NCI-H345 (cell line): ENCODE data around the gene DPP10.
"Not testable (repeated sequence)": the region's sequence is repeated elsewhere in the genome, so short reads cannot be mapped to it uniquely, and the experiment has no call there.

ENCODE experiments used
- DNase-seq: peaks from one replicate; lab custom pipeline; 2025; lab: John Stamatoyannopoulos, UW

Gene DPP10

GRCh38 chr2:115440746-115441145 lies 998.3 kb downstream of the DPP10 start:
- not testable (repeated sequence) for DNase-seq

GRCh38 chr2:115443539-115444185 lies 1001.2 kb downstream of the DPP10 start:
- no peak for DNase-seq

- no peak for DNase-seq
Measured at GRCh38 chr2:115460008-115460407, 1017.6 kb downstream of the DPP10 start.

GRCh38 chr2:115480741-115481140 lies 1038.3 kb downstream of the DPP10 start:
- DNase-seq = no peak

GRCh38 chr2:115481842-115482241 lies 1039.4 kb downstream of the DPP10 start:
- no peak for DNase-seq

GRCh38 chr2:115483666-115484065 lies 1041.2 kb downstream of the DPP10 start:
- DNase-seq = no peak

- DNase-seq = no peak
Measured at GRCh38 chr2:115484486-115484885, 1042.0 kb downstream of the DPP10 start.

- no peak for DNase-seq
Measured at GRCh38 chr2:115484983-115485382, 1042.5 kb downstream of the DPP10 start.

GRCh38 chr2:115491186-115491793 lies 1048.8 kb downstream of the DPP10 start:
- no peak for DNase-seq

- DNase-seq = no peak
Measured at GRCh38 chr2:115505331-115505730, 1062.9 kb downstream of the DPP10 start.

- no peak for DNase-seq
Measured at GRCh38 chr2:115520727-115521126, 1078.3 kb downstream of the DPP10 start.

- DNase-seq = no peak
Measured at GRCh38 chr2:115524452-115524851, 1082.0 kb downstream of the DPP10 start.

- DNase-seq = no peak
Measured at GRCh38 chr2:115529627-115530026, 1087.2 kb downstream of the DPP10 start.

GRCh38 chr2:115533081-115533480 lies 1090.6 kb downstream of the DPP10 start:
- no peak for DNase-seq

- no peak for DNase-seq
Measured at GRCh38 chr2:115541814-115542213, 1099.4 kb downstream of the DPP10 start.

GRCh38 chr2:115542331-115542730 lies 1099.9 kb downstream of the DPP10 start:
- no peak for DNase-seq

GRCh38 chr2:115543024-115543423 lies 1100.6 kb downstream of the DPP10 start:
- no peak for DNase-seq

- DNase-seq = no peak
Measured at GRCh38 chr2:115543461-115543860, 1101.0 kb downstream of the DPP10 start.

GRCh38 chr2:115549611-115550130 lies 1107.2 kb downstream of the DPP10 start:
- no peak for DNase-seq

- no peak for DNase-seq
Measured at GRCh38 chr2:115552726-115553125, 1110.3 kb downstream of the DPP10 start.

GRCh38 chr2:115554153-115554552 lies 1111.7 kb downstream of the DPP10 start:
- DNase-seq = no peak

- no peak for DNase-seq
Measured at GRCh38 chr2:115558725-115559124, 1116.3 kb downstream of the DPP10 start.

- DNase-seq = no peak
Measured at GRCh38 chr2:115560666-115561065, 1118.2 kb downstream of the DPP10 start.

- DNase-seq = no peak
Measured at GRCh38 chr2:115568643-115569042, 1126.2 kb downstream of the DPP10 start.
